Activated CD4-positive, CD25-positive, alpha-beta regulatory T cell (primary cell): Measurements from ENCODE around the gene DDAH2.

Experiments
- DNase-seq, 4 experiments: peaks; one replicate each; lab custom pipeline; 2025; lab: John Stamatoyannopoulos, UW

The DDAH2 gene, protein sequence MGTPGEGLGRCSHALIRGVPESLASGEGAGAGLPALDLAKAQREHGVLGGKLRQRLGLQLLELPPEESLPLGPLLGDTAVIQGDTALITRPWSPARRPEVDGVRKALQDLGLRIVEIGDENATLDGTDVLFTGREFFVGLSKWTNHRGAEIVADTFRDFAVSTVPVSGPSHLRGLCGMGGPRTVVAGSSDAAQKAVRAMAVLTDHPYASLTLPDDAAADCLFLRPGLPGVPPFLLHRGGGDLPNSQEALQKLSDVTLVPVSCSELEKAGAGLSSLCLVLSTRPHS

DNA sequence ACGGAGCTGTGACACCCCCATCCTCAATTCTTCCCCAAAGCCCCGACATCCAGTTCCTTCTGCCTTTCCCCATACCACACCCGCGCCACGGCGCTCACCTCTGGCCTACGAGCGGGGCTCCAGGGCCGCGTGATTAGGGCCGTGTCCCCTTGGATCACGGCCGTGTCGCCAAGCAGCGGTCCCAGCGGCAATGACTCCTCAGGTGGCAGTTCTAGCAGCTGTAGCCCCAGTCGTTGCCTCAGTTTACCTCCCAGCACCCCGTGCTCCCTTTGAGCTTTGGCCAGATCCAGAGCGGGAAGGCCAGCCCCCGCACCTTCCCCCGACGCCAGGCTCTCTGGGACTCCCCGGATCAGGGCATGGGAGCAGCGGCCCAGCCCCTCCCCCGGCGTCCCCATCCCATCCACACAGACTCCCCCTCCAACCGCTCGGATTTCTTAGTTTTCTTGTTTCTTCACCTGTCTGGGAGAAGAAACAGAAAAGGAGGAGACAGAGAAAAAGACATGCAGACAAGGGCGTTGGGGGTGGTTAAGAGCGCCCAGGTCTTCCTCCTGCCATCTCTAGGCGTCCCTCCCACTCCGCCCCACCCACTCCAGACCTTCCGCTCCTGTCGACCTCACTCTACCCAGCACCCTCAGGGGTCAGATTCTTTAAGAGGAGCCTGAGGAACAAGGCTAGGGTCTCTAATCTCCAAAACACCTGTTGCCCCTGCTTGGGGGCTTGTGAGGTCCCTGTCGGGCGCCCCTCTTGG, at the start of gene DDAH2:
DDAH2 (minus strand) TSS at position 533 of the 748 bp plus-strand sequence; CDS start at position 395, 138 bp downstream.
- DNase-seq: no peak

DNA sequence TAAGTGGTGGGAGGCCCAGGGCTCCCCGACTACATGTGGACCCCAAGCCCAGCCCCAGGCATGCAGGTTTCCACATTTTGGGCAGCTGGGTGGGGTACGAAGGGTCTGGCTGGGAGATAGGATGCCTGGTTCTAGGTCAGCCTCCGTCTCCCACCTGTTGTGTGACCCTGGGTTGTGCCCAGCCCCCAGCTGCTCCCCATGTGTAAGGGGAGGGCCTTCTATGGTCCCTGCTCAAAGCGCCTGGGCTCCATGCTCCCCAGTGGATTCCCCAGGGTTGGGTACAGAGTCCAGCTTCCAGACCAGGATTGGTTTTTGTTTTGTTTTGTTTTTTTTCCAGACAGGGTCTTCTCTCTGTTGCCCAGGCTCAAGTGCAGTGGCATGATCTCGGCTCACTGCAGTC, 49.1 kb upstream of the DDAH2 start:
- DNase-seq: no peak

DNA sequence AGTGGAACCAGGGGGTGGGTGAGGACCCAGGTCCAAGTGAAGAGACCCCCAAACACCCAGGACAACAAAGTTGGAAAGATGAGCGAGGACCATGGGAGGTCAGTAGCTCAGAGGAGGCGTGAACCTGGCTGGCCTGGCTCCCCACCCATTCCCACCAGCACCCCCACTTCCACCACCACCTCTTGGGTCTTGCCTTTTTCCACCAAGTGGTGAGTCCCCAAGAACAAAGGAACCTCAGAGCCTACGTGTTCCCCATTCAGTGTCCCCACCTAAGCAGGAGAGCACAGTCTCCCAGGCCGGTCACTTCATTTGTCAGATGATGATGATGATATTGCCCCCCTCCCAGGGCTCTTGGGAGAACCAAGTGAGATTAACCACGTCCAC, 48.6 kb upstream of the DDAH2 start:
- no peak for DNase-seq

DNA sequence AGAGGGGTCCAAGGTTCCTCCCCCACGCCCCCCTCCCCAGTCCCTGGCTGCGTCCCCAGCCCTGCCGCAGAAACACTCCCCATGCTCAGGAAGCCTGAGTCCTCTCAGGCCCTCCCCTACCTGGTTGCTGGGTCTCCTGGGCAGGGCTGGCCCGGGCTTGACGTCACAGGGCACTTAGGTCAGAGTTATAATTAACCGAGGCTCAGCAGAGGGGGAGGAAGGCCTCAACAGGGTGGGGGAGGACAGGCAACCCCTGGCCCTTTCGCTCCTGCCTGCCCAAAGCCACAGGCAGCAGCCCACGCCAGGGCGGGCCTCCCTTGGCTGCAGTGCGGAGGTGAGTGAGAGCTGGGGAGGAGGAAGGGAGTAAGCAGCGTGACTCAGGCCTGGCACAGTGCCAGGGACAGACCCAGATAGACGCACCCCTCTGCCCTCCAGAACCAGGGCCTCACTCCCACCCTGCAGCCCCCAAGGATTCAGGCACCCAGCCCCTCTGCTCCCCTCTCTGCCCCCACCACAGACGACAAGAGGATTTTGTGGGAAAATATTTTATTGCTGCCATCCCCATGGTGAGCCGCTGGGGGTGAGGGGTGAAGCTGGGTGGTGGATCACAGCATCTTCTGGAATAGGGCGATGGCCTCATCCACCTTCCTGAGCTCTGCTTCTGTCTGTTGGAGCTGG, 48.0 kb upstream of the DDAH2 start, which contains the start of gene VWA7:
VWA7 (minus strand) TSS at position 340 of the 678 bp plus-strand sequence. CDS start 549 bp downstream, outside the sequence.
- DNase-seq: peak; percentile 40 to 55 (median 50)

DNA sequence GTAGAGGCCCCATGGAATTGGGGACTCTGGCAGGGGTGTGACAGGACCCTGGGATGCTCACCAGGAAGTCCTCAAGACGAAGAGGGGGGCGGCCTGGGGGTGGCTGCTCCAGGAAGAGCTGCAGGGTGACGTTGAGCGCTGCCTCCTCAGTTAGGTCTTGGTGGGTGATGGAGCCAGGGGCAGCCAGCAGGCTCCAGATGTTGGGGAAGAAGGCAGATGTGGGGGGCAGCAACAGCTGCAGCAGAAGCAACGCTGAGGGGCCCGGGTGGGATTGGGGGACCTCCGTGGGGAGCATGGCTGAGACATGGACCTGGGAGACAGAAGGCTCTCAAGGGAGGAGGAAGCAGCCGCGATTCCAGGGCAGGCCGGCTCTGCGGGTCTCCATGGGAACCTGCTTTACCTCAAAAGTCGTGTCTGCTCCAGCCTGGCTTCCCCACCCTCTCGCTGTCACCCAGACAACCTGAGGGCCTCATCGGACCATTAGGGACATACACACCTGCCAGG, 47.4 kb upstream of the DDAH2 start:
- DNase-seq: no peak

DNA sequence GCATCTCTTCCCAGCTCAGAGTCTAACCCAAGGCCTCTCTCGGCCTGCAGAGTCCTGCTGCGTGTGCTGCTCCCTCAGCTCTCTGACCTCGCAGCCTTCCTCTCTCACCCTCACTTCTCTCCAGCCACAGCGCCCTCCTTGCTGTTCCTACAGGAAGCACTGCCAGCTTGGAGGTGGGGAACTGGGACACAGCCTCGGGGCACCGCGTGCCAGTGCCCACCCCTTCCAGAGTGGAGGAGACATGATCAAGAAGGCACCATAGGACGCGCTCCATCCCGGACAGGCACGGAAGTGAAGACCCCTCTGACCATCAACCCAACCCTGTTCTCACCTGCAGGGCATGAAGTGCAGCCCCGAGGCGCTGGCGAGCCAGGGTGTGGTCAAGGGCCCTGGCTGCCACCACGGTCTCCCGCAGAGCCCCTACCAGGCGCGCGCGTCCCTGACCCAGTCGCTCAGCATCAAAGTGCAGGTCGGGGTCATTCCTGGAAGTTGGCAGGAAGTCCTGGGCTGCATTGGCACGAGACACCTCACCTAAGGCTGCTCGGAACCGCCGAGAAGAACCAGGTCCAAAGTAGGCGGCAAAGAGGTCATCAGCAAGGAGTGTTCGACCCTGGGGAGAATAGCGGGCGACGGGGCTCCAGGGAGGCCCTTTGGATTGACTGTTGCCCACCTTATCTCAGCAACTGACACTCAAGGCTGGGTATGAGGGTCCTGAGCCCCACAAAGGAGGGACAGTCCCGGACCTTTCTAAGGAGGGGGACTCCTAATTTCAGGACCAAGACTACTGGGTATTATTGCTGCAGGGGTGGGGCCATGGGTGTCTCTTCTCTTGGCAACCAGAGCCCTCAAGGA, 46.8 kb upstream of the DDAH2 start:
- DNase-seq: no peak

DNA sequence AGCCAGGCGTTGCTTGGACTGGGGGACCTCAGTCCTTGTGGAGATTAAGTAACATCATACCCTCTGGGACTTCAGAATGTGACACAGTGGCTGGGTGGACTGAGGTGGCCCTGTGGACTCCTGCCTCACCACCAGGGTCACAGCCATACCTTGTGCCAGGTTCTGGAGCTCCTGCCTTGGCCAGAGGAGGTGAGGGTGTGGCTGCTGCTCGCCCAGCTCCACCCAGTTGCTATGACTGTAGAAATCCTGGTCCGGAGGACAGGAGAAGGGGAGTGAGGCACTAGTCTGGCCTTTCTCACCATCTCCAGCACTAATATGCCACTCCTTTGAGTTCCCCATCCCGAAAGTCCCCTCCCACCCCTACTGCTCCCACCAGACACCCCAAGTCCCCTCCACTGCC, 46.1 kb upstream of the DDAH2 start:
- DNase-seq: no peak

DNA sequence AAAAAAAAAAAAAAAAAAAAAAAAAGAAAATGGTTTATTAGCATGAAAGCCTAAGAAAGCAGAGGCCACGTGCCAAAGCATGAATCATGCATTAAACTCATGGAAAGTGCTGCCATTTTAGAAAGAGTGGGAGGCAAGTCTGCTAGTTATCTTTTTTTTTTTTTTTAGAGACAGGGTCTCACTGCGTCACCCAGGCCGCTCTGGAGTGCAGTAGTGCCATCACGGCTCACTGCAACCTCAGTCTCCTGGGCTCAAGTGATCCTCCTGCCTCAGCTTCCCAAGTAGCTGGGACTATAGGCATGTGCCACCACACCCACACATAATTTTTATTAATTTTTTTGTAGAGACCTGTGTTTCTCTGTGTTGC, 42.9 kb upstream of the DDAH2 start:
- no peak for DNase-seq

DNA sequence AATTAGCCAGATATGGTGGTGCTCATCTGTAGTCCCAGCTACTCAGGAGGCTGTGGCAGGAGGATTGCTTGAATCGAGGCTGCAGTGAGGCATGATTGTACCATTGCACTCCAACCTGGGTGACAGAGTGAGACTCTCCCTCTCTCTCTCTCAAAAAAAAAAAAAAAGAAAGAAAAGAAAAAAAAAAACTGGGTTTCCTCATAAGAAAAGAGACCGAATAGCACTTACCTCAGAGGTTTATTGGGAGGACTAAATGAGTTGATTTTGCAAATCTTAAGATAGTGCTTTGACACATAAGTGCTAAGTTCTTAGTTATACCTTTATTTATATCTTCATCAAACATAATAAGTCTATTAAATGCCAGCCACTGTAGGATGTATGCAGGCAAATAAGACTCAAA, 41.8 kb upstream of the DDAH2 start:
- no peak for DNase-seq

DNA sequence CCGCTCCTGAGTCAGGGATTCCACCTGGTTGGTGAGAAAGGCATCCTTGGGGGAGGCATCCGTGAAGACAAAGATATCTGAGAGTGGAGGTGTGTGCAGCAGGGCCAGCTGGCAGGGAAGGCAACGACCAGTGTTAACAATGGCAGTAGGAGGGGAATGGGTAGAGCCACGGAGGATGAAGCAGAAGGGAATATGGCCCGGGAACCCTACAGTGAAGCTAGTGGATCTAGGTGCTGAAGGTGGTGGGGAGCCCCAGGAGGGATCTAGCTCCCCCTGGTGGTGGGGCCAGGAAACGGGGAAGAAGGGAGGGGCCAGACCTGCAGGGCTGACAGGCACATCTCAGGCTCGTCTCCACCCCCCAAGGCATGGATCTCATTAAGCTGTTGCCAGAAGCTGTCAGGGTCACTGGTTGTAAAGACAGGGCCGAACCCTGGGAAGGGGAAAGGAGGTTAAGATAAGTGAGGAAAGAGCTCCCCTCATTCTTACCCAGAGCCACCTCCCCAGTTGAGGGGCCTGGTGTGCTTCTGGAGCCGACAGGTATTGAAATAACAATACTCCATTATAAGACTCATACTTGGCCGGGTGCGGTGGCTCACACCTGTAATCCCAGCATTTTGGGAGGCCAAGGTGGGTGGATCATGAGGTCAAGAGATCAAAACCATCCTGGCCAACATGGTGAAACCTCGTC, 40.7 kb upstream of the DDAH2 start:
- peak; percentile 55 to 67 (median 63) for DNase-seq

DNA sequence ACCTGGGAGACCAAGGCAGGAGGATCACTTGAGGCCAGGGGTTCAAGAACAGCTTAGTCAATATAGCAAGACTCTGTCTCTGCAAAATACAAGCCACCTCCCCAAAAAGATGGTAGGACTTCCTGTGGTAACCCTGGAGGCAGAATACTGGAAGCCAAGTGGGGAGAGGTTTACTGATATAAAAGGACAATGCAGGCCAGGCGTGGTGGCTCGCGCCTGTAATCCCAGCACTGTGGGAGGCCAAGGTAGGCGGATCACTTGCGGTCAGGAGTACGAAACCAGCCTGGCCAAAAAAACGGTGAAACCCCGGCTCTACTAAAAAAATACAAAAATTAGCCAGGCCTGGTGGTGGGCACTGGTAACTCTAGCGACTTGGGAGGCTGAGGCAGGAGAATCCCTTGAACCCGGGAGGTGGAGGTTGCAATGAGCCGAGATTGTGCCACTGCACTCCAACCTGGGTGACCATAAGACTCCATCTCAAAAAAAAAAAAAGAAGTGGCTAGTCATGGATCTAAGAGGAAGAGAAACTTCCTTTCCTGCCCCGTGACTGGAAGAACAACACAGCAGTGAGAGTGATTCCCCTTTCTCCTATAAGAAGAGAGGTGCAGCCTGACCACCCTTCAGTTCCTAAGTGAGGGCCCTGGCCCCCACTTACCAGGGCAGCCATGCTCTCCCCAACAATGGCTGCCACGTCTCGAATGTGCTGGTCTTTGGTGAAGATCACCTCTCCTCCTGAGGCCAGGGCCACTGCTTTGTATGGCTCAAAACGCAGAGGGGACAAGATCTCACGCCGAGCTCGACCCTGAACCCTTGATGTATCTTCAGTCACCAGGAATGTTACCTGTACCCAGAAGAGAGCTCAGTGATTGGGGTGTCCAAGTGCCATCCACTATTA, 39.5 kb upstream of the DDAH2 start:
- no peak for DNase-seq

DNA sequence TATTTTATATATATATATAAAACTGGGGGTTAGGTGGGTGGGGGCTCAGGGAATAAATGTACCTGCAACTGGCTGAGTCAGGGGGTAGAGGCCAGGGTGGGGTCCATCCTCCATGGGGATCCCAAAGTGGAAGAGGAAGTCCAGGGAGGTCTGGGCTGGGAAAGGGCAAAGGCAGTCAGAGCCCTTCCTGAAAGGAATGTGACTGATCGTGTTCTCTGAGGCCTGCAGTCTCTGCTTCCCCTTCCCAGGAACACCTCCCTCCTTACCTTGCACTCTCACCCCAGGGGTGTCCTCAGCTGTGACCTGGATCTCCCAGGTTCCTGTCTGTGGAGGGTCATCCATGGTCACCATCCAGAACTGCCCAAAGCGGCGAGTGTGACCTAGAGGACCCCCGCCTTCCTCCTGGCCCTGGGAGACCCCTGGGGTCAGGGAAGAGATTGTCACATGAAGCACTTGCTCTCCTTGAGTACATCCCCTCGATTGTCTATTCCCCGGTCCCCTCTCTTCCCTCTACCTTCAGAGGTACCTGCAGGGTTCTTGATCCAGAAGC, 38.1 kb upstream of the DDAH2 start:
- DNase-seq: no peak

DNA sequence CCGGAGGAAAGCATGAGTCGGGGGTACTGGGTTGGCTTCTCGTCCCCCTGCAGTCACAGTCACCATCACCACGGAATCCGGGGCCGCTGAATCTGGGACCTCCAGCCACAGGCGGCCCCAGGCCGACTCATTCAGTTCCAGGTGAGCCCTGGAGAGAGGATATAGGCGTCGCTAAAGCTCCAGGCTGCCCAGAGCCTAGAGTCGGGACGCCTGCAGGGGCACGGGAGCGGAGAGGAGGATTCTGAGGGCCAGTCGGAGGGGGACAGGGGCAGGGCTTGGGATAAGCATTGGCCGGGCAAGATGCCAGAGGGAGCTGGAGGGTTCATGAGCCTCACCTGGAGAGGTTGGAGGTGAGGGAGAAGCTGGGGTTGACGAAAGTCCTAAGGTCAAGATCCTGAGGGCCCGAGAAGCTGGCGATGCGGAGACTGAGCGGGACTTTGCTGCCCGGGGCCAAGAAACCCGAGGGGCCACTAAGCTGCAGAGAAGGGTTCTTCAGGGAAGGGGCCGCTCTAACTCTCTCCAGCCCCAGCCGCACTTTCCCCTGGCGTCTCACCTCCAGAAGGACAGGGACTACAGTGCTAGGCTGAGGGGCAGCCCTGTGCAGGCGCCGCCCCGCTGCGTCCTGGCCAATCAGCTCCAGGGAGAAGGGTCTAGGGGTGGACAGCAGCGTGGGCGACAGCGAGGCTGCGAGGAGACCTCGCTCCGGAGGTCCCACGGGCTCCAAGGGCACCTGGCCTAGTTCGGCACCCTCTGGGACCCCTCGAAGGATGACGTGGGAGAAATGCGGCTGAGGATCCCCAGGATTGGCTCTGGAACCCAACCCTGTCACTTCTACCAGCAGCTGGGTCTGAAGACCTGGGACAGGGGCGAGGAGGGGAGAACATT, 37.1 kb upstream of the DDAH2 start:
- no peak for DNase-seq

DNA sequence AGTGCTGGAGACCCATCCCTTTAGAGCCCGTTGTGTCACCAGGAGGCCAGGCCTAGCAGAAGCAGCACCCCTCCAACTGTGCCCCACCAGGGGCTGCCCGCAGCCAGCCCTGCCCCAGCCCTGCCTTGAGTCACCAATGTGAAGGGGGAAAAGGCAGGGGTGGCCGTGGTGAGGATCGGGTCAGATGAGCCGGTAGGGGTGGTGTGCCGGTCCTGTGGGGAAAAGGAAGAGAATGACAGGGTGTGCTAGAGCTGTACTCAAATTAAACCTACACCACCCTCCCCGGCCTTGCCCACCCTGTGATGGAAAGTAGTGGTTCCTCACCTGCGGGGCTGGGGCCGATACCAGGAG, 36.4 kb upstream of the DDAH2 start:
- no peak for DNase-seq

DNA sequence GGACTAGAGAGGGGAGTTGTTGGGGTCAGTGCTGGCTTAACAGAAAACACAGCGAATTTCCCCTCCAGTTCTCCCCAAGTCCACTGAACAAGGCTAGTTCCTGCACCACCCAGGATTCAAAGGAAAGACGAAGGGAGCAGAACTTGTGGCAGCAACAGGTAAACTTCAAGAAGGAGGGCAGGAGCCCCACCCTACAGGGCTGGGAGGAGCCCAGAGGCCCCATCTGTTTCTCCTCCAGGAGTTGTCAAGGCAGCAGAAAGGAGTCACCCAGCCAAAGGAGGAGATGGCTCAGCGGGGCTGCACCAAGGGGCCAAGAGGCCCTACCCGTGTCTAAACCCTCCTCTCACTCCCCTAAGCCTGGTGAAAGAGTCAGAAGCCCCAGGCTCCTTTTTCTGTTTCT, 35.1 kb upstream of the DDAH2 start:
- no peak for DNase-seq

DNA sequence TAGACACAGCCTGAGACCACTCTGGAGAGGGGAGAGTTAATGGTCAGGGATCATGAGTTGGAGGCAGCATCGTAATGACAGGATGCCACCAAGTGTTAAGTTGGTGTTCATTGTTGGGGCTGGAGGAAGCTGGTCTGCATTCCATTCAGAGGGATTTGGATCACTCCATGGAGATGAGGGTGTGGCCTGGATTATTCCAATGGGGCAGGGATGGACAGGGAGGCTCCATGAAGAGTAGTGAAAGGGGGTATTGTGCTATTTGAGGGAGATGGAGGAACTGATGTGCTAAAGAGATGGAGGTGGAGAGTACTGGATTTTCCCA, 34.5 kb upstream of the DDAH2 start:
- DNase-seq: no peak

DNA sequence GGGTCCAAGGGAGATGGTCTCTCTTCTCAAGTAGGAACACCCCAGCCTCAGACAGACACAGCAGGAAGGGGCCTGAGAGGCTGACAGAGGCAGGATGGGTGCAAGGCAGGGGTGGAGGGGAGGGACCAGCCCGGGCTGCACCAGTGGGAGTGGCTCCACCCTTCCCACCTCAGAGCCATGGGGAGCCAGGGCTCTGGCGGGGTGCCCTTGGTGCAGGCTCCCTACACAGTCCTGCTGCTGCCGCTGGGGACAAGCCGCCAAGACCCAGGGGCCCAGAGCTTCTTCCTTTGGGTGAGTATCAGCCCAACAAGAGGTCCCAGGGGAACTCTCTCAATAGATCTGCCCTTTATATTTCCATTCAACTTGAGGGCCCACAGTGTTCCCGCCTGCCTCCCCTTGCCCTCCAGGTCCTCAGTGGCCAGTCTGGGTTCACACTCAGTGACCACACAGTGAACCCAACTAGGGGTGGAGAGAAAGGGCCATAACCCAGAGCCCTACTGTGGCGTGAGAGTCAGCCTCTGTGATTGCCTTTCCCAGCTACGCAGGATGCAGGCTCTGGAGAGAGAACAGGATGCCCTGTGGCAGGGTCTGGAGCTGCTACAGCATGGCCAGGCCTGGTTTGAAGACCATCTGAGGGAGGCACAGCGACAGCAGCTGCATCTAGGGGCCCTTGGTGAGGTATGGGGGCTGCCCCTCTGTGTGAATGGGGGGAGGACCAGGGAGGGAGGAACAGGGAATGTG, 33.9 kb upstream of the DDAH2 start:
- DNase-seq: no peak

DNA sequence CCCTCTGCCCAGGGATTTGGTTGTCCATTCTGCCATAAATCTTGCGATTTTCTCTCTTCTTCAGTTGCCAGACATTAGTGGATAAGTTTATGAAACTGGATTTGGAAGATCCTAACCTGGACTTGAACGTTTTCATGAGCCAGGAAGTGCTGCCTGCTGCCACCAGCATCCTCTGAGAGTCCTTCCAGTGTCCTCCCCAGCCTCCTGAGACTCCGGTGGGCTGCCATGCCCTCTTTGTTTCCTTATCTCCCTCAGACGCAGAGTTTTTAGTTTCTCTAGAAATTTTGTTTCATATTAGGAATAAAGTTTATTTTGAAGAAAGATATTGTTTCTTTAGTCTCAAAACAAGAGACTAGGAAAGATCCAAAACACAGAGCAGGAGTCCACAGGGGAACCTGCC, 33.3 kb upstream of the DDAH2 start, which contains the start of gene SAPCD1:
SAPCD1 (plus strand) TSS at position 301 of the 400 bp plus-strand sequence. CDS start 399 bp downstream, outside the sequence.
- DNase-seq: no peak
